Testis (tissue), 2 donors: Measurements from ENCODE around the gene MAPK1.

Source experiments
- CTCF ChIP-seq, 3 experiments: fragments of 450-650 bp in 2 of 3; fragments of 200-600 bp in 1 of 3; sonication (generic) in 1 of 3; IDR thresholded peaks; one replicate each; pipeline ENCODE4 v1.5.1; 2016 to 2019; ENCODE audit warnings: antibody characterized with exemption in 3 of 3, mild to moderate bottlenecking in 2 of 3, moderate library complexity in 1 of 3
- POLR2A ChIP-seq: fragments of 450-650 bp; IDR thresholded peaks from one replicate; pipeline ENCODE4 v1.6.1; 2017; ENCODE audit warnings: antibody characterized with exemption, mild to moderate bottlenecking, moderate library complexity

- no peak for TF ChIP-seq CTCF (IDR thresholded peaks at IDR 0.05)
- TF ChIP-seq POLR2A = no peak
These were observed 128.5 kb downstream of the MAPK1 start for GRCh38 chr22:21738966-21739365.
